ENCODE measurements around the gene ST3GAL3.

DNA sequence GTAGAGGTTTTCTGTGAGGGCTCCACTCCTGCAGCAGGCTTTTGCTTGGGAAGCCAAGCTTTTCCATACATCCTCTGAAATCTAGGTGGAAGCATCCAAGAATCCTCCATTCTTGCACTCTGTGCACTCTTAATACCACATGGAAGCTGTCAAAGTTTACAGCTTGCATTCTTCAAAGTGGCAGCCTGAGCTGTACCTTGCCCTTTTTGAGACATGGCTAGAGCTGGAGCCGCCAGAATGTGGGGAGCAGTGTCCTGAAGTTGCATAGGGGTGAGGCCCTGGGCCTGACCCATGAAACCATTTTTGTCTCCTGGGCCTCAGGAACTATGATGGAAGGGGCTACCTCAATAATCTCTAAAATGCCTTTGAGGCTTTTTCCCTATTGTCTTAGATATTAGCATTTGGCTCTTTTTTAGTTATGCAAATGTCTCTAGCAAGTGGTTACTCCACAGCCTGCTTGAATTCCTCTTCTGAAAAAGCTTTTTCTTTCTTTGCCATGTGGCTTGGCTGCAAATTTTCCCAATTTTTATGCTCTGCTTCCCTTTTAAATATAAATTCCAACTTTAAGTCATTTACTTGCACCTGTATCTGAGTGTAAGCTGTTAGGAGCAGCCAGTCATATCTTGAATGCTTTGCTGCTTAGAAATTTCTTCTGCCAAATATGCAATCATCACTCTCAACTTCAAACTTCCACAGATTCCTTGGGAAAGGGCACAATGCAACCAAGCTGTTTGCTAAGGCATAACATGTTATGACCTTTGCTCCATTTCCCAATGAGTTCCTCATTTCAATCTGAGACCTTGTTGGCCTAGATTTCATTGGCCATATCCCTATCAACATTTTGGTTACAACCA lies 134.2 kb downstream of the ST3GAL3 start:
- TF ChIP-seq CTCF (IDR thresholded peaks at IDR 0.05; ENCODE audit: extremely low read depth in 1 of 2, insufficient read depth in 1 of 2, low read depth in 1 of 2, low read length in 2 of 2) (no peak), POLR2A (IDR thresholded peaks at IDR 0.05; ENCODE audit: low read depth, low read length) (no peak)
